ENCODE results near the gene PVALEF.
"Not testable (repeated sequence)": the region's sequence is repeated elsewhere in the genome, so short reads cannot be mapped to it uniquely, and the experiment has no call there.

PVALEF gene

GRCh38 chr17:81217491-81217890, 52.2 kb downstream of the PVALEF start:
- no peak for DNase-seq (ENCODE audit: low spot score in 2 of 2)
- Histone ChIP-seq H3K36me3 (replicated peaks) (no peaks in the 10 kb centered on the region; the same call in 1 of the 2 replicates), H3K4me1 (no peaks in the 10 kb centered on the region), H3K9me3 (no peaks in the 10 kb centered on the region), H3K4me3 (no peak overlapping the region), H3K27me3 (ENCODE audit: low read depth) (no peaks in the 10 kb centered on the region)
- in situ Hi-C loops (cut with MboI; ENCODE audit: low sequenced_read_pairs), result no loop called here

GRCh38 chr17:81218459-81218858, 53.2 kb downstream of the PVALEF start:
- DNase-seq (ENCODE audit: low spot score in 2 of 2), result no peak
- no peaks in the 10 kb centered on the region; the same call in 1 of the 2 replicates for H3K36me3 ChIP-seq (replicated peaks)
- in situ Hi-C loops (cut with MboI; ENCODE audit: low sequenced_read_pairs), result no loop called here
- peaks cover 3% of the 10 kb centered on the region for H3K4me1 ChIP-seq
- no peak overlapping the region for H3K4me3 ChIP-seq
- no peaks in the 10 kb centered on the region for H3K27me3 ChIP-seq (ENCODE audit: low read depth)
- no peaks in the 10 kb centered on the region for H3K9me3 ChIP-seq

- Histone ChIP-seq H3K27me3 (ENCODE audit: low read depth) (no peaks in the 10 kb centered on the region), H3K9me3 (no peaks in the 10 kb centered on the region; the same call in 1 of the 2 replicates), H3K36me3 (replicated peaks) (no peaks in the 10 kb centered on the region; the same call in 1 of the 2 replicates)
These were observed 53.7 kb downstream of the PVALEF start for GRCh38 chr17:81218991-81219390.

GRCh38 chr17:81219476-81220180, 54.3 kb downstream of the PVALEF start:
- in situ Hi-C loops (cut with MboI; ENCODE audit: low sequenced_read_pairs), result no loop called here

More at GRCh38 chr17:81218991-81219390, 53.7 kb downstream of the PVALEF start:
- DNase-seq (ENCODE audit: low spot score in 2 of 2), result no peak
- H3K4me1 ChIP-seq, result peaks cover 6% of the 10 kb centered on the region
- in situ Hi-C loops (cut with MboI; ENCODE audit: low sequenced_read_pairs), result no loop called here
- H3K4me3 ChIP-seq, result no peak overlapping the region

GRCh38 chr17:81221371-81221841, 56.1 kb downstream of the PVALEF start:
- peaks cover 6% of the 10 kb centered on the region for H3K4me1 ChIP-seq
- in situ Hi-C loops (cut with MboI; ENCODE audit: low sequenced_read_pairs), result no loop called here
- no peaks in the 10 kb centered on the region; the same call in 1 of the 2 replicates for H3K36me3 ChIP-seq (replicated peaks)
- H3K27me3 ChIP-seq (ENCODE audit: low read depth), result no peaks in the 10 kb centered on the region
- peak overlapping the region; percentile 55 for H3K4me3 ChIP-seq
- peak in 1 of 2 experiments; percentile 40 for DNase-seq (ENCODE audit: low spot score in 2 of 2)
- peaks cover 2% of the 10 kb centered on the region; the same call in 1 of the 2 replicates for H3K9me3 ChIP-seq

More at GRCh38 chr17:81219476-81220180, 54.3 kb downstream of the PVALEF start:
- H3K4me1 ChIP-seq, result peaks cover 6% of the 10 kb centered on the region
- no peaks in the 10 kb centered on the region for H3K27me3 ChIP-seq (ENCODE audit: low read depth)
- H3K9me3 ChIP-seq, result no peaks in the 10 kb centered on the region; the same call in 1 of the 2 replicates
- H3K4me3 ChIP-seq, result no peak overlapping the region
- no peak for DNase-seq (ENCODE audit: low spot score in 2 of 2)
- H3K36me3 ChIP-seq (replicated peaks), result no peaks in the 10 kb centered on the region; the same call in 1 of the 2 replicates

GRCh38 chr17:81221842-81222619, 56.7 kb downstream of the PVALEF start:
- no peak for DNase-seq (ENCODE audit: low spot score in 2 of 2)
- no peaks in the 10 kb centered on the region for H3K27me3 ChIP-seq (ENCODE audit: low read depth)
- peaks cover 2% of the 10 kb centered on the region; the same call in 1 of the 2 replicates for H3K9me3 ChIP-seq
- H3K4me3 ChIP-seq, result peak overlapping the region; percentile 55
- in situ Hi-C loops (cut with MboI; ENCODE audit: low sequenced_read_pairs), result no loop called here
- H3K4me1 ChIP-seq, result peaks cover 6% of the 10 kb centered on the region
- no peaks in the 10 kb centered on the region; the same call in 1 of the 2 replicates for H3K36me3 ChIP-seq (replicated peaks)

GRCh38 chr17:81222620-81222905, 57.3 kb downstream of the PVALEF start:
- Histone ChIP-seq H3K4me1 (peaks cover 6% of the 10 kb centered on the region), H3K4me3 (peak overlapping the region; percentile 55), H3K27me3 (ENCODE audit: low read depth) (no peaks in the 10 kb centered on the region), H3K36me3 (replicated peaks) (no peaks in the 10 kb centered on the region; the same call in 1 of the 2 replicates), H3K9me3 (peaks cover 2% of the 10 kb centered on the region; the same call in 1 of the 2 replicates)
- in situ Hi-C loops (cut with MboI; ENCODE audit: low sequenced_read_pairs), result no loop called here
- DNase-seq (ENCODE audit: low spot score in 2 of 2), result no peak

GRCh38 chr17:81222906-81223761, 57.8 kb downstream of the PVALEF start, which contains the start of gene CEP131:
CEP131 (minus strand) TSS chr17:81222965; CDS start chr17:81220056, 2,909 bp downstream.
- peaks cover 2% of the 10 kb centered on the region; the same call in 1 of the 2 replicates for H3K9me3 ChIP-seq
- in situ Hi-C loops (cut with MboI; ENCODE audit: low sequenced_read_pairs), result no loop called here
- peak within 1 kb of the TSS; percentile 55 for H3K4me3 ChIP-seq
- DNase-seq (ENCODE audit: low spot score in 2 of 2), result peak; percentile 94 to 100
- H3K36me3 ChIP-seq (replicated peaks), result no peaks in the 10 kb centered on the region; the same call in 1 of the 2 replicates
- no peaks in the 10 kb centered on the region for H3K27me3 ChIP-seq (ENCODE audit: low read depth)
- peaks cover 6% of the 10 kb centered on the region for H3K4me1 ChIP-seq

- Histone ChIP-seq H3K4me3 (no peak overlapping the region), H3K9me3 (peaks cover 2% of the 10 kb centered on the region; the same call in 1 of the 2 replicates), H3K4me1 (peaks cover 6% of the 10 kb centered on the region), H3K36me3 (replicated peaks) (no peaks in the 10 kb centered on the region; the same call in 1 of the 2 replicates), H3K27me3 (ENCODE audit: low read depth) (no peaks in the 10 kb centered on the region)
- in situ Hi-C loops (cut with MboI; ENCODE audit: low sequenced_read_pairs), result no loop called here
- DNase-seq (ENCODE audit: low spot score in 2 of 2), result no peak
These were observed 58.4 kb downstream of the PVALEF start for GRCh38 chr17:81223762-81224130.

- DNase-seq (ENCODE audit: low spot score in 2 of 2); H3K9me3 ChIP-seq; H3K36me3 ChIP-seq (replicated peaks); H3K4me3 ChIP-seq; H3K27me3 ChIP-seq (ENCODE audit: low read depth); H3K4me1 ChIP-seq; in situ Hi-C loops (cut with MboI; ENCODE audit: low sequenced_read_pairs): not testable (repeated sequence)
These were observed 62.3 kb downstream of the PVALEF start for GRCh38 chr17:81227630-81228029.

- Histone ChIP-seq H3K27me3 (ENCODE audit: low read depth) (no peaks in the 10 kb centered on the region), H3K4me1 (peaks cover 3% of the 10 kb centered on the region), H3K4me3 (no peak overlapping the region), H3K36me3 (replicated peaks) (peaks cover 7% of the 10 kb centered on the region), H3K9me3 (peaks cover 2% of the 10 kb centered on the region; the same call in 1 of the 2 replicates)
- in situ Hi-C loops (cut with MboI; ENCODE audit: low sequenced_read_pairs), result no loop called here
- no peak for DNase-seq (ENCODE audit: low spot score in 2 of 2)
These were observed 63.1 kb downstream of the PVALEF start for GRCh38 chr17:81228420-81228819.

GRCh38 chr17:81228834-81229665, 63.7 kb downstream of the PVALEF start:
- H3K4me3 ChIP-seq, result no peak overlapping the region
- in situ Hi-C loops (cut with MboI; ENCODE audit: low sequenced_read_pairs), result no loop called here
- H3K4me1 ChIP-seq, result no peaks in the 10 kb centered on the region
- peaks cover 2% of the 10 kb centered on the region; the same call in 1 of the 2 replicates for H3K9me3 ChIP-seq
- H3K36me3 ChIP-seq (replicated peaks), result peaks cover 7% of the 10 kb centered on the region
- no peaks in the 10 kb centered on the region for H3K27me3 ChIP-seq (ENCODE audit: low read depth)
- DNase-seq (ENCODE audit: low spot score in 2 of 2), result no peak
